ENCODE measurements around the gene CFAP61.
"Not testable (repeated sequence)": the region's sequence is repeated elsewhere in the genome, so short reads cannot be mapped to it uniquely, and the experiment has no call there.

DNA sequence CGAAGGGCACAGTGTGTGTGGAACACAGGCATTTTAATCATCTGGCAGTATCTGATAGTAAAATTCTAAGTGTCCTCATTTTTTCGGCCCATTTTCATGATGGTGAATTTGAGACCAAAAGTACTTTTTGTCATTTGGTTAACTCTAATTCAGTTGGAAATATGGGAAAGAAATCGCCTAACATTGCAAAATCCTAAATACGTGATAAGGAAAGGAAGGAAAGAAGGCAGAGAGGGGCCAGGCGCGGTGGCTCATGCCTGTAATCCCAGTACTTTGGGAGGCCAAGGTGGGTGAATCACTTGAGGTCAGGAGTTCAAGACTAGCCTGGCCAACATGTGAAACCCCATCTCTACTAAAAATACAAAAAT lies 48.4 kb upstream of the CFAP61 start:
- TF ChIP-seq POLR2A, CTCF (IDR thresholded peaks at IDR 0.05): not testable (repeated sequence)

Data from adrenal gland (tissue), 5 donors.